ENCODE results near the gene RUNDC1.

The RUNDC1 gene

DNA sequence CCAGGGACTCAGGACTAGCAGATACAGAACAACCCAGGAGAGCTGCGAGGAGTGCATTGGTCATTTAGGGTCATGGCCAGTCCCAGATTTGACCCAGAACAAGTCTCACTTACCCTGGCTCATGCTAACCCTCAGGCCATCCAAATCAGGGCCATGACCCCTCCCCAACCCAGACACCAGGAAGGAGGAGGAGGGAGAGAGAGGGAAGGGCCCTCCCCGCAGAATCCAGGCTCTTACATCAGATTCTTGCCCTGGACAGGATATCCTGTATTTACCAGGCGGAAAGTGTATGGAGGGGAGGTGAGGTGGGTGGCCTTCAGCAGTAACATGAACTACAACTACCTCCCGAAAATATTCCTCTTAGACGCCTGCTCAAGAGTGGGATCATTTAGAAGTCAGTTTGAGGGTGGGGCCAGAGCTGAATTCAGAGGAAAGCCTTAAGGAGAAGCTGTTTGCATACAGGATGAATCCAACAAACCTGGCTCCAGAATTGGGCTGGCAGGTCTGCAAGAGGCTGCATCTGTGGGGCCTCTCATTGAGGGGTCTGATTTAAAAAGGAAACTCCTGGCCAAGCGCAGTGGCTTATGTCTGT, 39.8 kb downstream of the RUNDC1 start:
- DNase-seq = no peak

DNA sequence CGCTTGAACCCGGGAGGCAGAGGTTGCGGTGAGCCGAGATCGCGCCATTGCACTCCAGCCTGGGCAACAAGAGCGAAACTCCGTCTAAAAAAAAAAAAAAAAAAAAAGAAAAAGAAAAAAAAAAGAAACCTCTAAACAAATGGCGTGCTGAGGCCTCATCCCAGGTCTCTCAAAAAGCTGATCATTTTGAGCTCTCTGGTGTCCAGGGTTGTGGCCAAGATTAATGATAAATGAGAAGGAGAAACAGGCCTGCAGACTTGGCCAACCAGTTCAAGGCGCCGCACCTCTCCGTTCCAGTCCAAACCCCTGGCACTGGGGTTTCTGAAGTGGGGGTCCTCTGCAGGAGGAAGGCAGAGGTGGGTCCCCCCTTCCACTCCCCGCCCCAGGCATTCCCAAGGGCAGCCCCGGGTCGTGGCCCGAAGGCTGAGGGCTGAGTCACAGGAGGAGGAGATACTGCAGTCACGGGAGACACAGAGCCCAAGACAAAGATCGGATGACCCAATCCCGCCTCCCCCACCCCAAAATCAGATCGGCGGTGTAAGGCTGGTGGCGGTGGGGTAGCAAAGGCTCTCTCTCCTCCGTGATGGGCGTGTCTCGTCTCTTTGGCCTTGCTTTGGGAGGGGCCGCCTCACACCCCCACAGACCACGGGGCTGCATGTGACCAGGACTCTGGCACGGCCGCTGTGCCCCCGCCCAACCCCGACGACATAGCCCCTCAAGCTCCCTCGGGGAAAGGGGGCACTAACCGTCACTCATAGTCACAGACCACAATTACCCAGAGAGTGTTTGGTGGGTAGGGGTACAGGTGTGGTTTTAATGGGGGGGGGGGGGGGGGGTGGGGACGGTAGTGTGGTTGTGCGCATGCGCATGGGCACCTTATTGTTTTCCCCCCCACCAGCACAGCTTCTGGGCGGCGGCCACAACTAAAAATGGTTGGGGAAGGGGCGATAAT, 40.7 kb downstream of the RUNDC1 start:
- peak; percentile 39 for DNase-seq

DNA sequence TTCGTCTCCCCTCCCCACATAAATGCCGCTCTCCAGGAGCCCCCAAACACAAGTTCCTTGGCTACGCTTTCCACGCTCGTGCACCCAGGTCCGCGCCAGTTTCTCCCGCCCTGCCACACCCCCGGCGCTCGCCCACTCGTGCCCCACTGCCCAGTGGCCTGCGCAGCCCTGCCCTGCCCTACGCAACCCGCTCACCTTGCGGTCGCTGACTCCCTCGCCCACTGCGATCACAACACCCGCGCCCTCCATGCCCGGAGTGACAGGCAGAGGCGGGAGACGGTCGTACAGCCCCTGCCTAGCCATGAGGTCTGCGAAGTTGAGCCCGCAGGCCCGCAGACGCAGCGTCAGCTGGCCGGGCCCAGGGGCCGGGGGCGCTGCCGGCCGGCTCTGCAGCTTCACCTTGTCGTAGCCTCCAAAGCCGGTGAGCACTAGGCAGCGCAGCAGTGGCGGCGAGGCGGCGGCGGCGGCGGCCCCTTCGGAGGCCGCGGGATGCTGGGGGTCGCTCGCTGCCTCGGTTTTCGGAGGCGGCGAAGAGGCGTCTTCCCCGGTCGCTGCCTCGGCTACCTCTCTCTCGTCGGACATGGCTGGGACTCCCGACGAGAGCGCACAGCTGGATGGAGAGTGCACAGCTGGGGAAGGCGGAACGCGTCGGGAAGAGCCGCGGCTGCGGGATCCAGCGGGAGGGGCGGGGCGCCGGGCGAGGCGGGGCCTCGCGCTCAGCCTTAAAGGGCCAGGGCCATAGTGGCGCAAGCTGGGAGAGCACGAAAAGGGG, 41.6 kb downstream of the RUNDC1 start, which contains the start of gene VAT1:
VAT1 (minus strand) TSS at position 645 of the 772 bp plus-strand sequence; CDS start at position 582, 63 bp downstream.
- peak; percentile 50 for DNase-seq

DNA sequence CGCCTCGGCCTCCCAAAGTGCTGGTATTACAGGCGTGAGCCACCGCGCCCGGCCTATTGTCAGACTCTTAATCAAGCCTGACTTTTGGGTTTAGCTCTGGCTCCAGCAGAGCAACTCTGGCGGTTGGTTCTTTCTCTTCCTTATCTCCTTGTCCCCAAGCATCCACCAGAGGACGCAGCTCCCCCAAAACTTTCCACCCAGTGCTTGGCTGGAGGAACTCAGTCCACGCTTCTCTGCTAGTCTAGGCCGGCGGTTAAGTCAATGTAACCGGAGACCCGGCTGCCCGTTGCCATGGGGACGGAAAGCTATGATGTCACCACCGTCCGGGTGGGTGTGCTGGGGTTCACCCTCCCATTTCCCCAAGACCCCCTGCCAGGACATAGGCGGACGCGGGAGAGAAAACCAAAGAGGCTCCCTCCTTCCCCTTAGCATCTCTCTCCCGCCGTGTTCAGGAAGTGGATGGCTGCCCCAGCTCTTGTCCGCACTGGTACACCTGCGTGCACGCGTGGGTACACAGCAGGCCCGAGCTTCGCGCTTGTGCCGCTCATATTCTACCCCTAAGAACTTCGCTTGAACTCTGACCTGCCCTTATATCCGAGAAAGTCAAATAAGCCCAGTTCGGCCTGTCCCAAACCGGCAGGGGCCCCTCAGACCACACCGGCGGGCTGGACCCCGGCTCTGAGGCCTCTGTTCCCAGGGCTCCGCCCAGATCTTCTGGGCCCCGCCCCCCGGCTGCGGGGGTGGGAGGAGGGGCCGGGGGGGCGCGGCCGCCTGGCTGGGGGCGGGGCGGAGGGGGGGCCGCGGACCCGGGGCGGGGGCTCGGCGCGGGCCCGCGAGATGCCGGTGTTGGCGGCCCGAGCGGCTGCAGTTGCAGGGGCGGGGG, 44.3 kb downstream of the RUNDC1 start, which contains the start of gene RND2:
RND2 (plus strand) TSS at position 825 of the 883 bp plus-strand sequence. CDS start 117 bp downstream, outside the sequence.
- DNase-seq = peak; percentile 92

DNA sequence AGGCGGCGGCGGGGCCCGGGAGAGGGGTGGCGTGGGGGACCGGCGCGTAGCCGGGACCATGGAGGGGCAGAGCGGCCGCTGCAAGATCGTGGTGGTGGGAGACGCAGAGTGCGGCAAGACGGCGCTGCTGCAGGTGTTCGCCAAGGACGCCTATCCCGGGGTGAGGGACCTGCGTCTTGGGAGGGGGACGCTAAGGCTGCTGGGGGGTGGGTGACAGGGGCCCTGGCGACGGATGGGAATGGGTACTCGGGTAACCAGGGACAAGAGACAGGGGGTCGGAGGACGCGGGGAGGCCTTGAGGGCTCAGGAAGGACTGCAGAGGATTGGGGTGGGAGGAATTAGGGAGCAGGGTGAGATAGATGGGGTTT, 44.9 kb downstream of the RUNDC1 start:
- DNase-seq = no peak

DNA sequence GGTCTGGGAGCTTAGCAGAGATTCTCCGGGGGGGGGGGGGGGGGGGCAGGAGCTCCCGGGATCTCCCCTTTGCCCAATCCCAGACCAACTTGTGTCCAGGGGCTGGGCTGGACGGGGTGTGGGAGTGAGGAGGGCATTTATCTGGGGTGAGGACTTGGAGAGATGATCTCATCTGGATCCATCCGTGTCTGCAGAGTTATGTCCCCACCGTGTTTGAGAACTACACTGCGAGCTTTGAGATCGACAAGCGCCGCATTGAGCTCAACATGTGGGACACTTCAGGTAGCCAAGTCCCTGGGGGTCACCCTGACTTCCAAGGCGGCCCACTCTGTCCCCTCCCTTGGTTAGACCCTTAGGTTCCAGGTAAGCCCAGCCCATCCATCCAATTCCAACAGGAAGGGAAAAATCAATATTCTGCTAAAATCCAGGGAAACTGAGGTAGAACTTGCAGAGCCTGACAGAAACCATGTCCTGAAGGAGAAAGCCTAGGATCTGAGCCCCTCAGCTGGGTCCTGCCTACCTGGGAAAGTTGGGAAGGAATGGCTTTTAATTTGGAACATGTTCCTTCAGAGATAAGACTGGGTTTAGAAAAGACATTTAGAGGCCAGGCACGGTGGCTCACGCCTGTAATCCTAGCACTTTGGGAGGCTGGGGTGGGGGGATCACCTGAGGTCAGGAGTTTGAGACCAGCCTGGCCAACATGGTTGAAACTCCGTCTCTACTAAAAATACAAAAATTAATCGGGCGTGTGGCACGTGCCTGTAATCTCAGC, 45.6 kb downstream of the RUNDC1 start:
- no peak for DNase-seq

DNA sequence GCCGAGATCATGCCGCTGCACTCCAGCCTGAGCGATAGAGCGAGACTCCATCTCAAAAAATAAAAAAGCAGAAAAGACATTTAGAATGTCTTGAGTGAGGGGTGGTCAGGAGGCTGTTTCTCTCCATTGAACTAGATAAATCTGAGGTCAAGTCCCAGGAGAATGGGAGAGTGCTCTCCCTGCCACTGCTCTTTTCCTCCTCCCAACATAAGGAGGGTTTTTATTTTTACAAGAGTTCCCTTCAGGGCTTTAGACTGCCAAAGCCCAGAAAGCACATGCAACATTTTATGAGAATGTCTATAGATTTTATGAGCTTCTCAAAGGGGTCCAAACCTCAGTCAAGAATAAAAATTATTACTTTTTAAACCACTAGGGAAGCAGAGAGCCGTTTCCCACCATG, 46.2 kb downstream of the RUNDC1 start:
- no peak for DNase-seq

DNA sequence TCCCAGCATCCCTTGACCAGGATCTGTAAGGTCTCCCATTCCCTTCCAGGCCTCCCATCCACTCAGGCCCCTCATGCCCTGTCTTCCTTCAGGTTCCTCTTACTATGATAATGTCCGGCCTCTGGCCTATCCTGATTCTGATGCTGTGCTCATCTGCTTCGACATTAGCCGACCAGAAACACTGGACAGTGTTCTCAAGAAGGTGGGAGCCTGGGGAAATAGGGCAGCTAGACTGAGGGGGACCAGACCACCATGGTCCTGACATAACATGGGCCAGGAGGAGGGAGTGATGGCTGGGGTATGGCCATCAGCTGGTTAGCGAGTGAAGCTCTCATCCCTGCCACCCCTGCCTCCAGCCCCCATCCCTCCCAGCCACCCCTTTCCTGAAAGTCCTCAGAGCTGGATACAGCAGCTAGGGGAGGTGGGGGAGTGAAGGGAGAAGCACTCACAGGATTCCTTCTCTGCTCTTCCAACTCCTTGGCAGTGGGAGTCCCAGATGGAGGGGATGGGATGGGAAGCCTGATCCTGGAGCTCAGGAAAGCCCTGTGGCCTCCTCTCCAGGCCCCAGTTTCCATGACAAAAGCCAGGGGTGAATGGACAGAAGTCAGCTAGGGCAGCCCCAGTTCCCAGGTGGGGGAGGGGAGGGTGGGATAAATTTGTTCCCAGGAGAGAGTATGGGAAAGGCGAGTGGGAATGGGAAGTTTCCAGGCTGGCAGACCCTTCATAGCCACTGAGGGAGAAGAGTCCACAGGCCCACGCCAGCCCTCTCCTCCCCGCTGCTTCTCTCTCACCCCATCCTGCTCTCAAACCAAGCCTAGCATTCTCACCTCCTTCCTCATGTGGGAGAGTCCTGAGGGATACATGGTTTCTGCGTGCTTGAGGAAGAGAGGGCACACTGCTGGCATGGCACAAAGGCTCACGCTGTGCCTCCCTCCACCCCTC, 47.0 kb downstream of the RUNDC1 start:
- no peak for DNase-seq

DNA sequence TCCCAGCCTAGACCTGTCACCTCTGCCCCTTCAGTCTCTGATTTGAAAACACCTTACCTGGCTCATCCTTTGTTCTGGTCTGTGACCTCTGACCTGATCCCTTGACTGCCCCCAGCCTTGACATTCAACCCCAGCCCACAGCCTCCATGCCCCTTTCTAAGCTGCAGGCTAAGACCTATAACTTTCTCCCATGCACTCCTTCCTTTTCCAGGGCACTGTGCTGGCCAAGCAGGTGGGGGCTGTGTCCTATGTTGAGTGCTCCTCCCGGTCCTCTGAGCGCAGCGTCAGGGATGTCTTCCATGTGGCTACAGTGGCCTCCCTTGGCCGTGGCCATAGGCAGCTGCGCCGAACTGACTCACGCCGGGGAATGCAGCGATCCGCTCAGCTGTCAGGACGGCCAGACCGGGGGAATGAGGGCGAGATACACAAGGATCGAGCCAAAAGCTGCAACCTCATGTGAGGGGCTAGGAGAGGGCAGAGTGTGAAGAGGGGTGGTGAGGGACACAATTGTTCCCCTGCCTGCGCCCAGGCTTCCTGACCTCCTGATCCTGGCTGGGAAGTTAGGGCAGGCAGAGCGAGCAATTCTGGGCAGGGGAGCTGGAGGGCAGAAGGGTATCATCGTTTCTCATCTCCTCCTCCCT, 48.0 kb downstream of the RUNDC1 start:
- no peak for DNase-seq

DNA sequence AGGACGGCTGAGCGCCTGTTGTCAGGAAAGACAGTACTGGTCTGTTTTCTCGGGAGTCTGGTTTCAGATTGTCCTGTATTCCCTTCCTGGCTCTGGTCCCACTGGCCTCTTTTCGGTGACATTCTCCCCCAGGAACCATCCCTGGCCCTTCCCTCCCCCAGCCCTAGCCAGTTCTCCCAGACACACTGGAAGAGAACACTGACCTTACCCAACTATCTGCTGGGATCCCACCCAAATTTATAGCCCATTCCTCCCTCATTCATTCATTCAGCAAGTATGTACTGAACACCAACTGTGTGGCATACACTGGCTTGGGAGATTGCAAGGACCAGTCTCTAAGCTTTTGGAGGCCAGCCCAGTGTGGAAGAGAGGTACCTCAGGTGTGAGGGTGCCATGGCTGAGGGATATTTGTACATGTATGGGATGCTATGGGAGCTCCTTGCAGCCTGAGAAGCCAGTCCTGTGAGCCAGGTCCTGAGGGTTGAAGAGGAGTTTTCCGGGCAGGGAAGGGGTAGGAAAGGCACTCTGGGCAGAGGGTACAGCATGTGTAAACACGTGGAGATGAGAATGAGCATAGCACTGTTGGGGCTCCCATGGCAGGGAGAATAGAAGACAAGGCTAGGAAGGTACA, 49.9 kb downstream of the RUNDC1 start:
- DNase-seq = no peak

DNA sequence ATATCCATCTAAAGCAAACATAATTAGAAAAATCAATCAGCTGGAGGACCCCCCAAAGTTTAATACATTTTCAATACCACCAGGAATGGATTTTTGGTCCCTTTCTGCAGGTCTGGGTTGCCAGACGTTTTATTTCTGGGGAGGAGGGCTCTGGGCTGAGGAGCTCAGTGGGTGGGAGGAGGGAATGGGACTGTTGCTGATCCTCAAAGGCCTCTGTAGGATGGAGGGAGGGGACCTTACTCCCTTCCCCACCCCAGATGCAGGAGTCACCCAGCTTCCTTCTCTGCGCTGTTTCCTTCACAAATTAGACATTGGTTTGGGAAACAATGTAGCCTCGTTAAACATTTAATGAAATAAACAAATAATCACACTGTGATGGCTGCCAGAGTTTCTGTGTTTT, 51.3 kb downstream of the RUNDC1 start:
- no peak for DNase-seq

DNA sequence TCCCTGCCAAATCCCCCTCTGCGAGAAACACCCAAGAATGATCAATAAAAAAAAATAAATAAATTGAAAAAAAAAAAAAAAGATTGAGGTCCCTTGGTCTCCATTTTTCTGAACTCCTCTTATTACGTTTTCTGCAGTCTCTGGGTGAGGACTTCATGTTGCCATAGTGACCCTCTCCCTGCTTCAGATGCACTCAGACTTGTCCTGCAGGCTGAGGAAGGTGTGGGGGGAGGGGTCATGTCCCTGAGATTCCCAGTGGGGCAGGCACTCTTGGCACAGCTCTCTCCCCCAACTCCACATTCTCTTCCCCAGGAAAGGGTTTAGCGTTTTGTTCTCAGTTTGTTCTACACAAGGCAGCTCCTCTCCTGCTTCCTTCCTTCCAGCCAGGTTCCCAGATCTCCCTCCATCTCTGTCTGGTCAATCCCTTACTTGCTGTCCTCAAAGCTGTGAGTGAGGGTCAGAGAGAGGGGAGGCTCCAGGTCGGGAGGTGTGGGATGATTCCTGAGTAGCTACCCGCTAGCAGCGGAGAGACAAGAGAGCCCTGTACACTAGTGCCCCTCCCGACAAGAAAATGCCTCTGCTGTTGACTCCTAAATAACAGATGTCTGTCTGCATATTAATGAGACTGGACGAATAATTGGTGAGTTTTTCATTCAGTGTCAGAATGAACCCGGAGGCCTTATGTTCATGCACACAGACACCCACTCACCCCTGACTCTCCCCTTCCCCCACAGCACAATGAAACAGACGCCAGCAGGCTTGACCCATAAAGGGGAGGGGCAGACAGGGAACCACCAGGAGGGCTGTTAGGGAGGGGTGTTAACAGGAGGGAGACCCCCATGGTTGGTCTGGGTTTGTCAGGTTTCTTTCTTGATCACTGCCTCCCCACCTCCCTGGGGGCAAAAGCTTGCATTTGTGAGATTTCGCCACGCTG, 53.9 kb downstream of the RUNDC1 start:
- DNase-seq = no peak

DNA sequence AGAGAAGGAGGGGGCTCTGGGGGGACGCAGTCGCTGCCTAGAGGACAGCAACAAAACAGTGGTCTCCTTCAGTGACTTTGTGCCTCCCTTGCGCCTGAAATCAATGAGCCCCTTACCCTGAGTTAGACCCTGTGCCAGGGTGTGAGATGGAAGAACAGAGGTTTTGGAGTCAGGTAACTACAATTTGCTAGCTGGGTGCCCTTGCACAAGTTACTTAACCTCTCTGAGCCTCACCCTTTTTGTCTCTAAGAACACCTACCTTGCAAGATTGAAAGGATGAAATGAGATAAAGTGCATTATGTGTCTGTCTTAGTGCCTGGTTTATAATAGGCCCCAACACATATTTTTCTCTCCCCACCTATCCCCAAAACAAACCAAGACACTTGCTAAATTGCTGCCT, 54.5 kb downstream of the RUNDC1 start:
- no peak for DNase-seq

DNA sequence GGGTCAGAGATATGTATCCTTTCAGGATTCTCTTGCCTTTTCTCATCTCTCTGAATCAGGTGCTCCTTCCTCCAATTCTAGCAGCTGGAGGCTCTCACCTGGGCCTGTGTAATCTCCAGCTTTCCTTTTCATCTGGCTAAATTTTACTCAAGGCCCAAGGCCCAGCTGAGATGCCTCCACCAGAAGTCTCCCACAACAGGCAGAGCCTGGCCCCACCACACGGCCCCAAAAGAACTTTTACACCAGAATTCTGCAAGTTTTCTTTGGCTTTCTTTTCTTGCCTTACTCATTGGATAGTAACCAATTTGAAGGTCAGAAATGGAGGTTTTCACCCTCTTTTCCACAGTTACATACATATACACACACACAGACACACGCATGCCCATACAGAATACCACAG, 59.3 kb downstream of the RUNDC1 start:
- DNase-seq = no peak

DNA sequence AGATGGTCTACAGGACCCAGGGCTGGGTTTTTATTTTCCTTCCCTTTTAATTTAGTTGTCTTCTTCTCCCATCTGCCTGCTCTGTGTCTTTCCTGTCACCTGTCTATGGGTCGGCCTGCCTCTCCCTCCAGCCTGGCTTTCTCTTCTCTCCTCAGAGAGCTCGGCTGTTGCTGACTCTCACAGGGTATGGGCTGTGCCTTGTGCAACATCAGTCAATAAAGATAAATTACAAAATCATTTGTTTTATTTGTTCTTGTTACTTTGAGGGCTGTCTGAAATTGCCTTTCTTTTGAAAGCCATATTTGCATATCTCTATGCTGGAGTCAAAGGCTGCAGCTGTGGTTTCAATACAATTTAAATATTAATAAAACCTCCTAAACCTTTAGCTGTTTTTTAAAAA, 60.3 kb downstream of the RUNDC1 start:
- peak; percentile 4 for DNase-seq

DNA sequence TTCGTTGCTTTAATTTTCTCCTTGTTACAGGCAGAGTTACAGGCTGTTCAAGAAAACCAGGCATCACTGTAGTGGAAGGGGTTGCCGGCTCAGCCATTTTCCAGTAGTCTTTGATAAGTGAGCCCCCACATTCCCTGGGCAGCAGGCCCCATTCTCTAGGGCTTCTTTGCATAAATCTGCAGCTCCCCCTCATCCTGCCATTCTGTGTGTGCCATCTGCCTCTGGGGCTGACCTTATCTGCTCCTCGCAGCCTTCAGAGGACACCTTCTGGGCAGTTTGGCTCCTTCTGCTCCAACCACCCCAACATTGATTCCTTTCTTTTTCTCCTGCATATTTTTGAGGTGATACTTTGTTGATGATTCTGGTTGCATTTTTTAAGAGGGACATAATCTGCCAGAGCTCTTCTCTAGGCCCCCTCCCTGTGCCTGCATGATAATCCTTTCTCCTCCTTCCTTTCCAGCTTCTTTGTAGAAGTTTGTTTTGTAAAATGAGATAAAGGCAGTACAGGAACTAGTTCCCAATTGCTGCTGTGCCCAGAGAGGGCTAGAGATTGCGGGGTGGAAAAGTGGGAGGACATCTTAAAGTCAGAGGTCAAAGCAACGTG, 61.8 kb downstream of the RUNDC1 start:
- DNase-seq = no peak
